Stimulated activated naive CD4-positive, alpha-beta T cell (primary cell): ENCODE measurements around the gene RALB.
"Not testable (repeated sequence)": the region's sequence is repeated elsewhere in the genome, so short reads cannot be mapped to it uniquely, and the experiment has no call there.

ENCODE experiments used
- DNase-seq, 6 experiments: peaks; one replicate each; lab custom pipeline; 2025; lab: John Stamatoyannopoulos, UW

RALB gene

DNA sequence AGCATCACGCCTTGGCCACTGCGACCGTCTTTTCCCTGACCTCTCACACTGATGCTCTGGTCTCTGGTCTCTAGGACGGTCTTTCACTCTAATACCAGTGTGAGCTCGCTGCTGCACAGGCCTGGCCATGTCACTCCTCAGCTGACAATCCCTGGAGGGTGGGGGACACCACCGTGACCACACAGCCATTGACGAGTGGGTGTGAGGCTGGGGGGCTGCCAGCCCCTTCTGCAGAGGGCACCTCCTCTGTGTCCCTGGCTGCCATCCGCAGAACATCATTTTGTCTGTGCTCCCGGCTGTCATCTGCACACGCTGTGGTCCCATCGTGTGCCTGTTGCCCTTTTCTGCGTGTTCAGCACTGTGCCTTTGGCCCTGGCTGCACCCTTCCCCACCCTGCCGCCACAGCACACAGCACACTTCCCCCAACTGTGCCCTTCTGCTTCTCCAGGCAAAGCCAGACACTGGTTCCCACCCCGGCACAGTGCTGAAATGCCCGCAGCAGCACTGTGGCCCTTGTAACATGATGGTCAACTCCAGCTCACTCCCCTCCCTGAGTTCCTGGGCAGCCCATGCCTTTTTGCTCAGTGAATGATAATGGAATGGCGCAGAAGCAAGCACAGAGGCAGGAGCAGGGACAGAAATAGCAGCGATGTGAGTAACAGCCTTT, 62.8 kb downstream of the RALB start:
- DNase-seq: no peak

DNA sequence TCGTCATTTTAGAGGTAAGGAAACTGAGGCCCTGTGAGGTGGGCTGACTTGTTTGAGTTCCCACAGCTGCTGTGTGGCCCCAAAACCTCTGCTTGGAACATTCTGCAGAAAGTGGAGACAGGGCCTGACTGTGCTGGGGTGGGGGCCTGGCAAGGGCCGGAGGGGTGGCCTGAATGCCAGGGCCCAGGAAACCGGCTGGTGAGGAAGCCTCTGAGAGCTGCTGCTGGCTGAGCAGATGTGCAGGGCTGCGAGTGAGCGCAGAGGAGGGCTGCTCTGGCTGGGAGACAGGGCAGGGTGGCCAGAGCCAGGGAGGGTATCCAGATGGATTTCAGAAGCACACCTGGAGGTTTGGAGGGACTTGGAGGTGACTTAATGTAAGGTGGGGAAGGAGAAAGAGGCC, 63.4 kb downstream of the RALB start:
- DNase-seq: no peak

DNA sequence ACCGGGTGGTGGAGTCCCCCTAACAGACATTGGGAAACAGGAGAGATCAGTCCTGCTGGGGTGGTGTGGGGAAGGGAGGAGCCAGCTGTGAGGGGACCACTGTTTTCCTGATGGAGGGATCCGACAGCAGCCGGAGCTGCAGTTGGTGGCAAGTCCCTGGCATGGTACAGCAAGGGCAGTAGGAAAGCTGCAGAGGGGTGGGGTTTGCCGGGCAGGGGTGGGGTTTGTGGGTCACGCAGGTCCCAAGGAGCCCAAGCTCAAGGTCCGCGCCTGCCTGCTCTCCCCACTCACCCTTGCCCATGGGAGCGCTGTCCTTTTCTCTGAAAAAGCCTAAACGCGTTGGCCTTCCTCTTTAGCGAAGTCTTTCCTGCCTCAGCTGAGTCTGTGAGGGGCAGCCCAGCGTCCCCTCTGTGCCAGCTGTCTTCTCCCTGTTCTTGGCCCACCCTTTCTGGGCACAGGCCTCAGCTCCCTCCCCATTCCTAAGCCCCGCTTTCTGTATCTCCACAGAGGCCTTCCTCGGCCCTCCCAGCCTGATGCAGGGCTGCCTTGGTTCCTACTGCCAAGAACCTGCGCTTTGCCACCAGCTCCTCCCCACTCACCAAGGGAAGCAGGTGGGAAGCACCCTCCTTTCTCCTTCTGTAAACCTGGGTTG, 64.0 kb downstream of the RALB start:
- DNase-seq: no peak

DNA sequence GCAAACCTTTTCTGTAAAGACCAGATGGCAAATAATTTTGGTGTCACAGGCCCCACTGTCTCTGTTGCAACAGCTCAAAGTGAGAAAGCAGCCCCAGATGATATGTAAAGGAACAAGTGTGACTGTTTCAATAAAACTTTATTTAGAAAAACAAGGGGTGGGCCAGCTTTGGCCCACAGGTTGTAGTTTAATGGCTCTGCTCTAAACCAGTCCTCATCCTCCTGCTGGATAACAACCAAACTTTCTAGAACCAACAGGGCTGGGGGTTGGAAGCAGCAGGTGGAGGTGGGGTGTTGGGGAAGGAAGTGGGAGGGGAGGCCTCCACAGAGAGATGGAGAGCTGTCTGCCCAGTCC, 64.5 kb downstream of the RALB start:
- DNase-seq: no peak

DNA sequence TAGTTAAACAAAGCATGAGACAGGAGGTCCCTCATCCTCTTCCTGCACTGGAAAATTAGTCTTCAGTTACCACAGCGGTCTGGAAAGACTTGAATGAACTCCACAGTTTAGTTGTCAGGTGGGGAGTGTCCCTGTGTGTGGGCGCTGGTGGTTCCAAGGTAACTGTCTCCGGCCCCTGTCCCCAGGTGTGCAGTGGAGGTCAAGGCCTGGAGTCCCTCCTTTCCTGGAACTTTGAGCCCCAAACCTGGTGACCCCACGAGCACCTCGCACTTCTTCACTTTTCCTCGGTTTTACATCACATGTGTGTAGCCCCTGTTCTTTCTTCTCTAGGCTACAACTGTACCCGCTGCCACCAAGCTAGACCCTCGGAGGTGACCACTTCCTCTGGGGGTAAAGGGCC, 65.3 kb downstream of the RALB start:
- no peak for DNase-seq

DNA sequence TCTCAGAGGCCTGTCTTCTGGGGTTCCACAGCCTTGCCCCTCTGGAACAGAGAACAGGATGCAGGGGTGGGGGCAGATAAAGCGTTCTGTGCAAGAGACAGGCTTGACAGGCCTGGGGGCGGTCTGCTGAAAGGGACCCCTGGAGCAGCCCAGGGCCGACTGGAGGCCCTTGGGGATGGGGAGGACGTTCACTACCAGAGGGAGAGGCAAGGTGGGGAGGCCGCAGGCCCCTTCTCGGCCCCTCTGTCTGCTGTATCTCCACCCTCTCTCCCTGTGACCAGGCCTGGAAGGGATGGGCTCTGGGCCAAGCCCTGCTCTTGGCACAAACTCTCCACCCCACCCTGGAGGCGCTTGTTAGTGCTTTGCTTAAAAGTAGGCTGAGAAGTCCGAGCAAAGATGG, 66.0 kb downstream of the RALB start:
- DNase-seq: no peak

DNA sequence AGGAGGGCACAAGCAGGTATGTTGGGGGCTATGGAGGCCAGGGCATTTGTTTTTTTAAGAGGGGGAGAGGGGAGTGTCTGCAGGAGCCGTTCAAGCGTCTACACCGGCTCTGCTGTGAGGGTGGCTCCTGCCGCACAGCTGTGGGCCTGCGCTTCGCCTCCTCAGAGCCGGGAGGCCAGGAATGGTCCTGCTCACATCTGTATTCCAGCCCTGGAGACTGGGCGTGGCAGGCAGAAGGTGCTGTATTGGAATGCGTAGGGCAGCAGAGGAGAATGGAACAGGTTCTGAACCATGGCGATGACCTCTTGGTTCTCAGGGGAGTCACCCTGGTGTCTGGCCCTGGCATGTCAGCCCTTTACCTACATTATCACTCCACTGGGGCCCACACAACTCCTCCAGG, 66.5 kb downstream of the RALB start:
- DNase-seq: no peak

DNA sequence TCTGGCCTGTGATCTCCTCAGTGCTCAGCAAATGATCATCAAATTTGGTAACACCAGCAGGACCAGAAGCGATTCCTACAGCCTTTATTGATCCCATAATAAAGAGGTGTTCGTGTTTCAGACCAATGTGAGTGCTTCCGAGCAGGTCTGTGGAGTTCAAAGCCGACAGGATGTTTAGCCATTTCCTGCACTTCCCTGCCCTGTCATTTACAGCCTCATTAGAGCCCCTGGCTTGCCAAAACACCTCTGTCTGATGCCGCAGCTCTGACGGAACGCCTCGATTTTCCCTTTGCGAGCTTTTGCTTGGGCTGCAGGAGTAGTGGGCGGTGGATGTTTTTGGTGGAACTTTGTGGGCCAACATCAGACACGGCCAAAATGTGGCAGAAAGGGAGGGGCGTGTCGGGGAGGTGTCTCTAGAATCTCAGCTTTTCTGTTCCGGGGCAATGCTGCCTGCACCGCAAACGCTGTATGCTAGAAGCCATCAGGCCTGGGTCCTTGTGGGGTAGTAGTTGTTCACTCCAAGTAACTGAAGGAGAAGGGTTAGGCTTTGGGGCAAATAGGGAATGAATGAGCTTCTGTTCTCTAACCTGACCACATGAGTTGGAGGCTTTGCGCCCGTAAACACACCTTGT, 67.2 kb downstream of the RALB start:
- no peak for DNase-seq

DNA sequence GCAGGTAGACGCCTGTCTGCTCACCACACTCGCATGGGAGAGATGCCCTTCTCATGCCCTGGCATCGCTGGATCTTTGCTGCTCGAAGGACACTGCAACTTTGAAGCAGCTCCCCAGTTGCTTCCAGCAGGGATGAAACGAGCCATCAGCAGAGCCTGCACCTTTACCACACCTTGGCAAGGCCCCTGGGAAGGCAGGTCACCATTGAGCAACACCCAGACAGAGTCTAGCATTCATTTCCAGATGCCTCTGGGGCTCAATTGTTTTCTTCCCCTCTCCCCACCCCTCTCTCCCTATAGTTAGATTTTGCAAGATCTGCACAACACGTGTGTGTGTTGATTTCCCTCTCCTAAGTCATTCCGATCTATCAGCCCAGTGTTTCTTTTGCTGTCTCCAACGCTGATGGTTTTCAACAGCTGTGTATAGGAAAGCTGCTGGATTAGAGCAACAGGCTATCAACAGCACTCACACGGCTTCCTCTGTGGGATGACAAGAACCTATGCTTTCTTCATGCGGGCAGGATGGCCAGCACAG, 67.7 kb downstream of the RALB start:
- DNase-seq: no peak

DNA sequence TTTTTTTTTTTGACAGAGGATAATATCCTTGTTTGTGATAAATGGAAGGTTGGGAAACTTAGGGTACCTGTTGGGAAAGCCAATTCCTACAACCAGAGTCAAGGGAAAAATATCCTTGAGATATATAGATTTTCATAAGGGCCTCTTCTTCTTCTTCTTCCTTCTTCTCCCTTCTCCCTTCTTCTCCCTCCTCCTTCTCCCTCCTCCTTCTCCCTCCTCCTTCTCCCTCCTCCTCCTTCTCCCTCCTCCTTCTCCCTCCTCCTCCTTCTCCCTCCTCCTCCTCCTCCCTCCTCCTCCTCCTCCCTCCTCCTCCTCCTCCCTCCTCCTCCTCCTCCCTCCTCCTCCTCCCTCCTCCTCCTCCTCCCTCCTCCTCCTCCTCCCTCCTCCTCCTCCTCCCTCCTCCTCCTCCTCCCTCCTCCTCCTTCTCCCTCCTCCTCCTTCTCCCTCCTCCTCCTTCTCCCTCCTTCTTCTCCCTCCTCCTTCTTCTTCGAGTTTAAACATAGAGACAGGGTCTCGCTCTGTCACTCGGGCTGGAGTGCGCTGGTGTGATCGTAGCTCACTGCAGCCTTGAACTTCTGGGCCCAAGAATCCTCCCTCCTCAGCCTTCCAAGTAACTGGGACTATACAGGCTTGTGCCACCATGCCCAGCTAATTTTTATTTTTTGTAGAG, 68.4 kb downstream of the RALB start:
- not testable (repeated sequence) for DNase-seq

DNA sequence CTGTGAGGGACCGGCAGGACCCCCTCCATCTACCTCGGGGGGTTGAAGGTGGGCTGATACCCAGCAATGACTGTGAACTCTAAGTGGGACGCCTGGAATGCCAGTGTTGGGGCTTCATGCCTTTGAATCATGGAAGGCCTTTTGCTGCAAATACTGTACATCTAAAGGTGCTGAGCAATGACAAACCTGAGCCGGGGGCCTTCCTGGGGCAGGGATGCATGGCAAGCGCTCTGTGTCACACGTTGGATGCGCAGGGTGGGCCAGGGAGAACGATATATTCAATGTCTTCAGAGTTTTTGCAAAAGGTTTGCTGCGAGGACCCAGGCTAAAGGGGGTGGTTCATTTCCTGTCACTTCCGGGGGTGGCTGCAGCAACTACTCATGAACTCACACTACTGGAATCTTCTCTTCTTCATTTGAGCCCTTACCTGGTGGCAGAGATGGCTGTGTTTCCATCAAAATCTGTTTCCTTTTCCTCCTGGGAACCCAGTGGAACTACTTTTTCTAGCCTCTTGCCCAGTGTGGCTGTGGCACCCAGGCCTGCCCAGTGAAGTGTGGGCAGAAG, 69.2 kb downstream of the RALB start:
- no peak for DNase-seq

DNA sequence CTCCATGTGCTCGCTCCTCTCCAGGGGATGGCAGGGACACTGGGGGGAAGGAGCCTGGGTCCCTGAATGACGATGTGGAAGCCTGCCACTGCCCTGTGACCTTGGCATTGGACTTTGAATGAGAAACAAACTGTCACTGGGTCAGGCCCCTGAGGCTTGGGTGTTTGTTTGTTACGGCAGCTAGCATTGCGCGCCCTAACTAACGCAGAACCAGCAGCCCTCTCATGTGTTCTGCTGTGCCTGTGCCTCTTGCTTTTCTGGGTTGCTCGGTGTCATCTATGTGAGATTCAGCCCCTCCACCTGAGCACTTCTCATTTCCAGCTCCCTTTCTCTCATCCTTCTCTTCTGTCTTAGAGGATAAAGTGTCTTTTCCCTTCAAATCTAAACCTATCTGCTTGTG, 69.7 kb downstream of the RALB start:
- no peak for DNase-seq

DNA sequence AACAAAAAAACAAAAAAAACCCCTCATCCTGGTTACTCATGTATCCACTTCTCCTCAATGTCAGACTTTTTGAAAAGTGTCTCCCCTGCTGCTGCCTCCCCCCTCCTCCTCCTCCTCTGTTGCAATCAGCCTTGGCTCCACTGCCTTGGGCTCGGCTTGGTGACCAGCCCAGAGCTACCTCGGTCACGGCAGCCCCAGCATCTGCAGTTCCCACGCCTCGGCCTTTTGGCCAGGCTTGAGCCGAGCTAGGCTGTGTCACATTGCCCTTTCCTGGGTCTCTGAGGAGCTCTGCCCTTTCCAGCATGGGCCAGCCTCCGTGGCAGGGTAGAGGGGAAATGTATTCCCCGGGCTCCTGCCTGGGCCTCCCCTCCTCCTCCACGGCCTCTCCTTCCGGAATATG, 70.6 kb downstream of the RALB start:
- DNase-seq: no peak

DNA sequence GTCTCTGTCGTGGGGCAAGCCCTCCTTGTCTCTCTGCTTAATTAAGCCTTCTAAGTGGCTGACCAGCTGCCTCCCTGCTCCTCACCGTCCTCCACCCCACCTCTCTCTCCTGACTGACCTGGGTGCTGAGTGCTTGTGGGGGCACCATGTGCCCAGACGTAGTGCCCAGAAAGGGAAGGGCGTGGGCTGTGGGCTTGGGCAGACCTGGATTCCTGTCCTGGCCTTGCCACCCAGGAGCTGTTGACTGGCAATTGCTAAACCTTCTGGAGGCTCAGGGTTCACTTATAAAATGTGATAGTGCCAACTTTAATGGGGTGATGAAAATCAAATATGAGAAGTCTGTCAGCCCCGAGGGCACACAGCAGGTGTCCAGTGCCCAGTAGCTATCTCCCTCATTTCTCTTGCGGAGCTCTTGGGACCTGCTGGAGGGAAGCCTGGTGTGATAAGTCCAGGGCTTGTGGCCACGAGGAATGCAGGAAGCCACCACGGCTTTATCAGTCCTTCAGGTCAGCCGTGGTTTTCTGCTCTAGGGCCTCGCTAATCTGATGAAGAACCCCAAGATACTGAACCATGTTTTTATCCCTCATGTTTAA, 71.3 kb downstream of the RALB start:
- no peak for DNase-seq

DNA sequence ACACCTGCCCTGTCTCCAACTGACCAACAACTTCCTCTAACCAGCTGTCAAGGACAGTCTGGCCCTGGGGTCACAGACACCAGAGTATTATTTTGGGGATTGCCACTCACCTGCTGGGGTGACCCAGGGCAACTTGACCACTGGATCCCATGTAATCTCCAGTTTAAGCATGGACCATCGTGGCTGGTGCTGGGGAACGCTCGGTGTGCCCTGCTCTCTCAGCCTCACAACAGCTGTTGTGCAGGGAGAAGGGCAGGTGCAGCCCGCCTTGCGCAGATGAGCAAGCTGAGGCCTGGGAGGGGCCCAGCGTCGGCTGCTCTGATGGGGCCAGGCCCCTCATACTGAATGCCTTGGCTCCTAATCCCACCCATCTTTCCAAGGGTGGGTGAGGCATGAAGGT, 72.3 kb downstream of the RALB start:
- DNase-seq: no peak

DNA sequence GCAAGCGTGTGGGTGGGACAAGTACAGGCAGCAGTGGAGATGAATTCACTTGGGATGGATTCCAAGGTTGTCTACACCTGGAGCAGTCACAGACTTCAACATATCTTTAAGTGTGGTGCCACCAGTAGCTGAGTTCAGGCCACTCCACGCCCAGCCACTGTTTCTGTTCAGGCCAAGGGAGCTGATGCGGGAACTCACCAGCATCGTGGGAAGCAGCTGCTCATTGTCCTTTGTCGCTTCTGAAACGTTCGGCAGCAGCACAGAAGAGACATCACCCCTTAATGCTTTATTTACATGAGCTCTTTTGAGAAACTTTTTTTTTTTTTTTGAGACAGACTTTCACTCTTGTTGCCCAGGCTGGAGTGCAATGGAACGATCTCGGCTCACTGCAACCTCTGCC, 73.4 kb downstream of the RALB start:
- DNase-seq: no peak

DNA sequence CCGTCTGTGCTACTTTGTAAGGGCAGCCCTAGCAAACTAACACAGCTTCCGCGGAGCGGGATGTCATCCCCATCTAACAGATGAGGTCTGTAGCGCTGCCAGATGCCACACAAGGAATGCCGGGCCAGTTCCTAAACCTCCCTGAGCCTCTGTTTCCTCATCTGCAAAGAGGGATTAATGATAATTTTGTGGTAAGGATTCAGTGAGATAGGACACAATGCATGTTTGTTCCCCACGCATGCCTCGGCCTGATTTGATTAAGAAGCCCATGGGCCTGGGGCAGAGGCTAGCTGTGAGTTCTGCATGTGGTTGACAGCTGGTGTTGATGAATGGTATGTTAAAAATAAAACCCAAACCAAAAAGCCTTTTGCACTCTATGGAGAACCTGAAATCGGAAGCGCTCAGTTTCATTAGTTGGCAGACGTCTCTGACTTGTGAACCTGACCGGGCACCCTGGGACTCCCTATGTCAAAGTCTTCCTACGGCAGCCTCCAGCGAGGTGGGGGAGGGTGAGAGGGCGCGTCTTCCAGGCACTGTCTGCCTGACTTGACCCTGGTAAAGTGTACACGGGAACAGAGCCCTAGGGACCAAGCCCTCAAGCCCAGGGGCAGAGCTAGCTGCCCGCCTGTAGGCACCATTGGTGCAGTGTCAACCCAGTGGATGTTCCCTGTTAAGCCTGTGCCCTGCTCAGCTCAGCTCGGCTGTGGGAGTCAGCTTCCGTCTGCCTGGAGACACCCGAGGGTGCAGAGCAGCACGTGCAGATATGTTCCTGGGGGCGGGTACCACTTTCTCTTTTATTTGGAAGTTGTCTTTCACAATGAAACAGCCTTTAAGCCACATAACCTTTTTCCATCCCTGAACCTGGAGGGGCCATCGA, 78.5 kb downstream of the RALB start:
- no peak for DNase-seq

DNA sequence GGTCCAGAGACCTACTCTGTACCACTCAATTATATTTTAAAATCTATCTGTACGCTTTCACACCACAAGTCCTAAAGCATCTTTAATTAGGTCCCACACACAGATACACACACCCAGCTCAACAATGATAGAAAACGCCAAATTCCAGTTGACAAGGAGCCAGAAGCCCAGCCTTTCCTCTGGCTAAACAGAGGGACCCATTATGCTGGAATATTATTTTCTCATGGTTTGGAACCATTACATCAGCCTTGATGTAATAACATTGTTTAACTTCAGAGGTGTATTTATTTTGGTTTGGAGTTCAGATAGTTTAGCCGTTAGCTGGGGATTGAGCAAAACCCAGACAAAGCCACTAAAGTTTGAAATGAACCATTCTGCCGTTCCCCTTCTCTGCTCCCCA, 79.3 kb downstream of the RALB start:
- no peak for DNase-seq

DNA sequence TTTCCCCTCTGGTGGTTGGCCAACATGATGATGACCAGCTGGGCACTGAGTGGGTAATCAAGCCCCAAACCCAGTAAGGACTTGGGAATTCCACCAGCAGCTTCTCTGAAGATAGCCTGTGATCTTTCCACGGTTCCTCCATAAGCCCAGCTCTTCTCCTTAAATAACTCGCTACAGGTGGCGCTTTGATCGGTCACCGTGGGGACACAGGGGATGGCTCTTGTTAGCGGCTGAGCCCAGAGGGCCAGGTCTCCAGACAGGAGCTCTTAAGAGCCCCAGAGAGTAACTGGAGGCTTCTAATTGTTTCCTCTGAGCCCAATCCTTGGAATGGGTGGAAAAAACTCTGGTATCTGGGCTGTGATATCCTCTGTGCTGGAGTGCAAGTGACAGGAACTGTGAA, 79.7 kb downstream of the RALB start:
- no peak for DNase-seq

DNA sequence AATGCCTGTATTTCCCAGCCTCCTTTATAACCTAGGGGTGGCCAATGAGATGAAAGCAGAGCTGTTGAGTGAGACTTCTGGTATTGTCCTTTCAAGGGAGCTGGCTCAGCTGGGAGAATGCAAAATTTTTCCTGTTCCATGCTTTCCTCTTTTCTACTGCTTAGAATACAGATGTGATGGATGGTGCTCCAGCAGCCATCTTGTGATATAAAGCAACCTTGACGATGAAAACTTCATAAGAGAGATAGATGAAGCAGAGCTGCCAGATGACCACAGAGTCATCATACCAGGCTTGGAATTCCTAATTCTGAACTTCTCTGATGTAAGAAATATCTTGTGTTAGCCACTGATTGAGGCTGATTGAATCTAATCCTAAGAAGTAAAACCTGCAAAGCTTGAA, 81.4 kb downstream of the RALB start:
- DNase-seq: no peak

DNA sequence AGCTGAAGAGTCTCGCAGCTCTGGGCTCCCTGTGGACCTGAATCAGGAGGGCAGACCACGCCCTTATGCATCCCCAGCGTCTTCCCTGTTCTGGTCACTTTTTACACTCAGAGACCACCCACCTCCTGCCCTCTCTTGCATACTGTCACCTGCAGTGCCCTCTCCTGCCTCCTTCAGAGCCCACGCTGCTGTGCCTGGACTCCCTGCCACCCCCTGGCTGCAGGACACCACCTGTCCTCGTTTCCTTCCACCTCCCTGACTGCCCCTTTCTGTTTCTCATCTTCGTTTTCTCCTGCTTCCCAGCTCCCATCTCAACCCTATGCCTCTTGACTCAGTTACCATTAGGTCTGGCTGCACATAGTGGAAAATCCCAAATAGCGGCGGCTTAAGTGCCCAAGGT, 84.1 kb downstream of the RALB start:
- no peak for DNase-seq
